Activated T-cell treated with anti-CD3 and anti-CD28 coated beads for 48 hours (primary cell): ENCODE measurements around the gene PDIA2.
A peak's percentile ranks its signal among the peaks of the same experiment; 100 is the strongest.
"Not testable (repeated sequence)": the region's sequence is repeated elsewhere in the genome, so short reads cannot be mapped to it uniquely, and the experiment has no call there.

Source experiments
- DNase-seq: peaks from one replicate; pipeline ENCODE4 v3.0.0-alpha.2; 2020; ENCODE audit warnings: low read depth

Gene PDIA2

DNA sequence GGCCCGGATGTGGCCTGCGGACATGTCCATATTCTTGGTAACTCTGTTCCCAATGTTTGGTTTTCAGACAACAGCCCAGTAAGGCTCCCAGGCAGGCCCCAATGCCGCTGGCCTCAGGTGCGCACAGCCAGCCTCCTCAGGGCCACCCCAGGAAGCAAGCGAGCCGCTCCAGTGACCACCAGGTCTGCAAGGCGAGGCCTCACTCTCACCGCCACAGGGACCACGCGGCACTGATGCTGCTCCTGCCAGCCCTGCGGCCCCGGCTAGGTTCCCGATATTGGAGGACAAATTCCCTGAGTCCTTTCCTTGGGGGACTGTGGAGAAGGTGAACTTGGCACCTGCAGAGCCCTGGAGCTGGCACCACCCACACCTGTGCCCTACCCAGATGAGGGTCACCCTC lies 19.0 kb downstream of the PDIA2 start:
- DNase-seq = no peak

DNA sequence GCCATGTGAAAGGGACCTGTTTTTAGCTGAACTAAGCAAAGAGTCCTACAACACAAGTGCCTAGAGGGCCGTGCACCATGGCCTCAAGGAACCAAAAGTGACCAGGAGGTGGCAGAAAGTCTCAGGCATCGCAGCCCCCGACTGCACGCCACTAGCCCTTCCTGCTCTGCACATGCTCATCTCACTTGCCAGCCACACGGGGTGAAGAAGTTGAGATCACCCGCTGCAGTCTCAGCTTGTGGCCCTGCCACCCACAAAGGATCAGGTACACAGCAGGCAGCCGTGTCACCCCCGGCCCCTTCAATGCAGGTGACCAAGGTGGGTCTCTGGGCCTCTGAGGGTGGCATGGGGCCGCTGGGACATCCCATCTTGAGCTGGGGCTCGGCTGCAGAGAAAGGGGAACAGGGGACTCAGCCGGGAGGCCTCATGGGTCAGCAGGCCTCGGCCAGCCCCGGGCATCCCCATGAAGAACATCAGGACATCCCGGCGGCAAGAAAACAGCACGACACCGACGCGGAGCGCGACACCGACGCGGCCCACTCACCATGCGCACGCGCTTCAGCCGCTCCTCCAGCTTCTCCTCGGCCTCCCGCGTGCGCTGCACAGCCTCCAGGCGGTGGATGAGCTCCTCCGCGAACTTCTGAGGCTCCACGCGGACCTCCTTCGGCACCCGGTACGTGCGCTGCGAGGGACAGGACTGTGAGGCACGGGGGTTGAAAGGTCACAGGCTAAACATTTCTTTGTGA lies 21.0 kb downstream of the PDIA2 start:
- no peak for DNase-seq

DNA sequence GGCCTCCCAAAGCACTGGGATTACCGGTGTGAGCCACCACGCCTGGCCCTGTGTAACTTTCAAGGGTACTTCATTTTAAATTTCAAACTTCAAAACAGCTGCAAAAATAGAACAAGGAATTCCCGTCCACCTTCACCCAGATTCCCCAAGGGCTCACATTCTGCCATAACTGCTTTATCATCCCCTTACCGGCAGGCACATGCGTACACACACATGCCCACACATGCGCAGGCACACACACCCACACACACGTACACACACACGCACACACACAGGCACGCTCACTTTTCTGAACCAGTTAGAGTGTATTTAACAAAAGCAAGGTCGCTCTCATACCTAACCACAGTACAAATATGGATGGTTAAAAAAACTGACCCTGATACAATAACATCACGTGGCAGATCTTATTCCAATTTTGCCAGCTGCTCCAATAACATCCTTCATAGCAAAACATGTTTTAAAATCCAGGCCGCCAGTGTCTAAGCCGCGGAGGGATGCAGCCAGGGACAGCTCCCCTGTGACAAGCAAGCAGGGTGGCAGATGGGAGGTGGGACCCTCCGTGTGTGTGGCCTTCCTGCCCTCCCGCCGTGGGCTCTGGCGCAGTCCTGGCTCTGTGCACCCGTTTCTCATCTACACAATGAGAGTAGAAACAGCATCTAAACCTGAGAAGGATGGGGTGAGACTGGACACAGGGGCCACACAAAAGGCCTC lies 23.1 kb downstream of the PDIA2 start:
- no peak for DNase-seq

DNA sequence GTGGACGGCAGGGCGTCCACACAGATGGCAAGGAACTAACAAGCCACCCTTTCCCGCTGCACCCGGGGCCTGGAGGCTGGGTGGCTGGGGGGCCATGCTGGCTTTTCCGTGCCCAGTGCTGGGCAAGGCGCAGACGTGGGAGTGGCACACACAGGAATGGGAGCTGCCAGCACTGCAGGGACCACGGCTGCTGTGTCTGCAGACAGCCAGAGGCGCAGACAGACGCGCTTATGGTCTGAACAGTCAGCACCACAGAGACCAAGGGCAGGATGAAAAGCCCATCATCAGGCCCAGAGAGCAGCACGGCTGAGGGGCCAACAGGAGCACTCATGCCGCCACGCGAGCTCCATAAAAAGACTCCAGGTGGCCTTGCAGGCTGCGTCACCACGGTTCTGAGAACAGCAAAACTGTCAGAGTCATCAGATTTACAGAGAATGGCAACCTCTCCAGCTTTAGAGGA lies 24.0 kb downstream of the PDIA2 start:
- DNase-seq = no peak

DNA sequence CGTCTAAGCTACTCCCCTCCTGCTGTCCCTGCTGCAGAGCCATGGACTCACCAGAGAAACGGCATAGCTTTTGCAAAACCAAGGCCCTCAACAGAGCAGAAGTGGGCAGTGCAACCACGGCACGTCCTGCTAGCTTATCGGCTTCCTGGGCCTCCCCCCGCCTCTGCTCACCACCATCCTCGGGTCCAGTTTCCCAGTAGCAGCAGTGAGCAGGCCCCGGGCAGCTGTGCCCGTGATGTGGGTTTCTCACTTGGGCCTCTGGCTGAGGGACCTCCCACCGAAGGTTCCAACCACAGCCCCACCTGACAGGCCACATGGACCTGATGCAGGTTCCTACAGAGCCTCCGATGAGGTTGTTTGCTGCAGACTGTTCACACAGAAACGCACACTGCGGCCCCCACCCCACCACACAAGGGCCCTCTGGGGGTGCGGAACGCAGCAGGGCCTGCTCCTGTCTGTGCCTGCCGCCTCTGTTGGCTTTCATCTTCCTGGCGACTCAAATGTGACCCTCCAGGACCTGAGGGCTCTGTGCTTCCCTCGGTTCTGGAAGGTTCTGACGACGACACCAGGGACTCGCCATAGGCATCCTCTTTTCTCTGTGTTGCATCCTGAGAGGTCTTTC lies 24.8 kb downstream of the PDIA2 start:
- no peak for DNase-seq

DNA sequence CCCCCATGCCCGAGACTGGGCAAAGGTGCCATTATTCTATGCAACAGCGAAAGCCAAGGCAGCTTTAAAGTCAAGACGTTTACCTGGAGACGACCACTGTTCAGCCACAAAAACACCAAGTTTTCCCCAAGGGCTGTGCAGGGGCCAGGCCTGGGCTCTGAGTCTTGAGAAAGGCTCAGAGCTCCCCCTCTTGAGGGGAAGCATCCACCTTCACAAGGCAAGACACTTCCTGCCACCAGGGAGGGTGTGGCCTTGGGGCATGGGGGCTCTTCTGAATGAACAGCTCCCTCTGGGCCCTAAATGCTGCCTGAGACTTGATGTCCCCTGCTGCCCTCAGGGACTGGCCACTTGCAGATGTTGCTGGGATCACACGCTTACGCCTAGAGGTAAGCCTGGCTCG lies 26.5 kb downstream of the PDIA2 start:
- DNase-seq = no peak

DNA sequence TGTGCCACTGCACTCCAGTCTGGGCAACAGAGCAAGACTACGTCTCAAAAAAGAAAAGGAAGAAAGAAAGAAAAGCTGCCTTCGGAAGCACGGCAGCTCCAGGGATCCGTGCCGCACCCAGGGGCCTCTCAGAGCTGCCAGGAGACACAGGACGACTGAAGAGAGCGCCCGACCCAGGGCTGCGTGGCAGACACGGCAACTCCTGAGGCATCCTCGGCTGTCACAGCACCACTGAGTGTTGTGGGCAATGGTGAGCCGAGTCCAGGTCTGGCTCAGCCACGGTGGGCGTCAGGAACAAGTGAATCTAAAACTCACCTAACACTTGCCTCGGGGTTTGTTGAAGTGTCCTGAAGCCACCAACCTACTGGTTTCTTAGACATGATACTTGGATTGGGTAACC lies 28.8 kb downstream of the PDIA2 start:
- DNase-seq = no peak

DNA sequence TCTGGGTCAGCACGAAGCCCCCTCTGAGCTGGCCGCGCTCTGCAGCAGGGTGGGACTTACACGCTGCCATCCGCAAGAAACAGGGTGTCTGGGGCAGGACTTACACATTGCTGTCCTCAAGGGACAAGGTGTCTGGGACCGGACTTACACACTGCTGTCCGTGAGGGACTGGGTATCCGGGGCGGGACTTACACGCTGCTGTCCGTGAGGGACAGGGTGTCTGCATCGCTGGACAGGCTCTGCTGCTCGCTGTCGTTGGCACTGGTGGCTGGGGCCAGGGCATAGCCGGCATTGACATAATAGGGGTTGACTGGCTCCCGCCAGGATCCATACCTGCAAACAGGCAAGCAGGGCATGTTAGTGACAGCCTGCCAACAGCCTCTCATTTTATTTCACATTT lies 31.4 kb downstream of the PDIA2 start:
- DNase-seq = no peak

DNA sequence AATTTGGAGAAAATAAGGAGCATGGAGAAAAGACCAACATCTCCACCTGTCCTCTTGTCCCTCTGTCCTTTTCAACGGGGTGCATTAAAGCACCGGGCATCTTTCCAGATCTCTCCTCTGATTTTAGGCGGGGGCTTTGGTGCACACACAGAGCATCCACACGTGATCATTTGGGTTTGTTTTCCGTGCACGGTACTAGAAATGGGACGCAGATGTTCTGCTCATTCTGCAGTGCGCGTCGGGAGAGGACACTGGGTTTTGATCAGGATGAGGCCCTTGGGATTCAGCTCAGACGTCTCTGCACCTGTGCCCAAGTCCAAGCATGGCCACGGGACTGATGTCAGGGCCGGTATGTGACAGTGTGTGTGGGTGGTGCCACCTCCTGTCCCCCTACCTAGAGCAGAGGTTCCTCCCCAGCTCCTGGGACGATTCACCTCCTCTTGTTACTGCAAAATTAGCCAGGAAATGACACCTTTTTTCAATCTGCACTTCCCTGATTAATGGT lies 31.9 kb downstream of the PDIA2 start:
- DNase-seq = no peak

DNA sequence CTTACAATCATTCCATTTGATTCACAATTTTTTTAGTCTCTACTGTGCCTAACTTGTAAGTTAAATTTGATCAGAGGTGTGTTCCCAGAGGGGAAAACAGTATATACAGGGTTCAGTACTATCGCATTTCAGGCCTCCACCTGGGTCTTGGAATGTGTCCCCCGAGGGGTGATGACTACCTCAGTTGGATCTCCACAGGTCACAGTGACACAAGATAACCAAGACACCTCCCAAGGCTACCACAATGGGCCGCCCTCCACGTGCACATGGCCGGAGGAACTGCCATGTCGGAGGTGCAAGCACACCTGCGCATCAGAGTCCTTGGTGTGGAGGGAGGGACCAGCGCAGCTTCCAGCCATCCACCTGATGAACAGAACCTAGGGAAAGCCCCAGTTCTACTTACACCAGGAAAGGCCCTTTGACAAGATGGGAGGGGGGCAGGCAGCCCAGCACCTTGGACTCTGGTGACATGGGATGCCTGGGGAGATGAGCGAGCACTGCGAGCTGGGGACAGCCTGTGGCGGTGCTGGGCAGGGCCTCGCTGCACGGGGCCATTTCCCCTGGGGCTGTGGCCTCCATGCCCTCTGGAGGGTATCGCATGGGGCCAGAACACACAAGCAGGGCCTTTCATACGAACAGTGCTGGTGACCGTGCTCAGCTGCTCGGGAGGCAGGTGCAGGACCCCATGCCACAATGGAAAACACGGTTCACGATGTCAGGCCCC lies 33.9 kb downstream of the PDIA2 start:
- no peak for DNase-seq

DNA sequence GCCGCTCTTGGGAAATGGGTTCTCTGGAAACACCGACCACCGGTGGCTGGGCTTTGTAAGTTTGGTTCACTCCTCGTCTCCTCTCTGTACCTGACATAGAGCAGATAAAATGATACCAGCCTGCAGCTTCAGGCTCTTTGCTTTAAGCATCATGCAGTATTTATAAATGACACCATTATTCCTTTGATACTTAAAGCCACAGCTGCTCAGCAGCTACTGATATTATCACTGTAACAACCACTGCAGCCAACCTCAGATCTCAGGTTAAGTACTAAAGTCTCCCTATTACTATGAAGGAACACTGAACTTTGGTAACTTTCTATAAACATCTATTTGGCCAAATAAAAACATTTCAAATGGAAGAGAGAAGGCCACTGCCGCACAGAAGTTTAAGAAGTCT lies 34.6 kb downstream of the PDIA2 start:
- no peak for DNase-seq

DNA sequence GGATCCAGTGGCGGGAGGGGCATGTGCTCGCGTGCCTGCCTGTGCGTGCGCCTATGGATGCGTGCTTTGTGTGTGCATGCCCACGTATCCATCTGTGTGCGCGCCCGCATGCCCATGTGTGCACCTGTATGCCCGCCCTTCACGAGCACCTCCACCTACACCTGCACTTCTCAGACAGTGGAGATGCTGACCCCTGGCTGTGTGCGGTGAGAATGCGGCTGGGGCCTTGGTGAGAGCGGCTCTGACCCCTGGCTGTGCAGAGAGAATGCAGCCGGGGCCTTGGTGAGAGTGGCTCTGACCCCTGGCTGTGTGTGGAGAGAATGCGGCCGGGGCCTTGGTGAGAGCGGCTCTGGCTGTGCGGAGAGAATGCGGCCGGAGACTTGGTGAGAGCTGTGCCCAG lies 35.7 kb downstream of the PDIA2 start:
- no peak for DNase-seq

DNA sequence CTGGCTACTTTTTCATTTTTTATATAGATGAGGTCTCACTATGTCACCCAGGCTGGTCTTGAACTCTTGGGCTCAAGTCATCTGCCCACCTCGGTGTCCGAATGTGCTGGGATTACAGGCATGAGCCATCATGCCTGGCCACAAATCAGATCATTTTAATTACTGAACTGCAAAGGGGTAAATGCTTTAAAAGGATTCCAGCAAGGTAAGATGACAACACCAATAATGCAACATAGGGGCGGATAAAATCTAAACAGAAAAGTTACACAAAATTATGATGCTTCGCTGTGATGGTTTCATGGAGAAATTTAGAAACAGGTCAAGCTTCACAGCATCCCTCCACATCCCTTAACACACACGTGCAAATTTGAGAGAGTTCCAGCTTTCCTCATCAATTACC lies 37.2 kb downstream of the PDIA2 start:
- no peak for DNase-seq

DNA sequence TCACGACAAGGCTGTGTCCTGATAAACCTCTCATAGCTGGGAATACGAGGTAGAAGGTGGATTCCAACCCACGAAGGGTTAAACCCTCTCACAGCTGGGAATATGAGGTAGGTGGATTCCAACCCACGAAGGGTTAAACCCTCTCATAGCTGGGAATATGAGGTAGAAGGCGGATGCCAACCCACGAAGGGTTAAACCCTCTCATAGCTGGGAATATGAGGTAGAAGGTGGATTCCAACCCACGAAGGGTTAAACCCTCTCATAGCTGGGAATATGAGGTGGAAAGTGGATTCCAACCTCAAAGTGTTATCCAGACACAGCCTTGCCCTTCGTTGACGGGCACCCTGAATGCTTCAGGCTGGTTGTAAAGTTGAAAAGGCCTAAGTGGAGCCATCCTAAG lies 38.6 kb downstream of the PDIA2 start:
- no peak for DNase-seq

DNA sequence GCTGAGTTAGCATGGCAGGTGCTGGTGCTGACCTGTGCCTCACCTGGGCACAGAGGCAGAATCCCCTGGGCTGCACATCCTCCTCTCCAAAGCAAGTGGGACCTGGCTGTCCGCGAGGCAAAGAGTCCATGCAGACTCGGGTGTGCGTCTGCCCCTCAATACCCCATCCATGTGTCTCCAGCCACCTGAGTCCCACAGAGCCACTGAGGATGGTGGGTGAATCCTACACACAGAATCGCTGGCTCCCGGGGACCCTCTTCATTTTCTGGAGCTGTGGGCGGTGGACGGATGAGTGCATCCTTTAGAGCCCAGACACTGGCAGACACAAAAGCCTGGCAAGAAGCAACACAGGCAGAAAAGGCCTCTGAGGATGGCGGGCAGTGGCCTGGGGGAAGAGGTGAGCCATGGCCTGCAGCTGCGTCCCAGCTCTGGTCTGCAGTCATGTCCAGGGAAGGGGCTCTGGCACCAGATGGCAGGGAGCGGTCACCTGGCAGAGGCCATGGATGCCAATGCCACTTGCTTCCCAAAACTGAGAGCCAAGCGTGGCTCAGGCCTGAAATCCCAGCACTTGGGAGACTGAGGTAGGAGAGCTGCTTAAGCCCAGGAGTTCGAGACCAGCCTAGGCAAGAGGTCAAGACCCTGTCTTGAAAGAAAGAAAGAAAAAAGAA lies 39.6 kb downstream of the PDIA2 start:
- no peak for DNase-seq

DNA sequence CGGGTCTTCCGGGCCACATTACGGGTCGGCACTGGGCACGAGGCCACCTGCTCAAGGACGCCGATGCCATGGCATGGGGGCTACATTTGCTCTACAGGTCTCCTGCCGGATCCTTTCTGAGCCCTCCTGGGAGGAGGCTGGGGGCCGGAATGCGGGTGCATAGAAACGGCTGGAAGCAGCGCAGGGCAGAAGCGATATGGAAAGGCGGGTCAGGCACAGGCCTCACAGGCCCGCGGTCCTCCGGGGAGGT lies 41.2 kb downstream of the PDIA2 start:
- no peak for DNase-seq

DNA sequence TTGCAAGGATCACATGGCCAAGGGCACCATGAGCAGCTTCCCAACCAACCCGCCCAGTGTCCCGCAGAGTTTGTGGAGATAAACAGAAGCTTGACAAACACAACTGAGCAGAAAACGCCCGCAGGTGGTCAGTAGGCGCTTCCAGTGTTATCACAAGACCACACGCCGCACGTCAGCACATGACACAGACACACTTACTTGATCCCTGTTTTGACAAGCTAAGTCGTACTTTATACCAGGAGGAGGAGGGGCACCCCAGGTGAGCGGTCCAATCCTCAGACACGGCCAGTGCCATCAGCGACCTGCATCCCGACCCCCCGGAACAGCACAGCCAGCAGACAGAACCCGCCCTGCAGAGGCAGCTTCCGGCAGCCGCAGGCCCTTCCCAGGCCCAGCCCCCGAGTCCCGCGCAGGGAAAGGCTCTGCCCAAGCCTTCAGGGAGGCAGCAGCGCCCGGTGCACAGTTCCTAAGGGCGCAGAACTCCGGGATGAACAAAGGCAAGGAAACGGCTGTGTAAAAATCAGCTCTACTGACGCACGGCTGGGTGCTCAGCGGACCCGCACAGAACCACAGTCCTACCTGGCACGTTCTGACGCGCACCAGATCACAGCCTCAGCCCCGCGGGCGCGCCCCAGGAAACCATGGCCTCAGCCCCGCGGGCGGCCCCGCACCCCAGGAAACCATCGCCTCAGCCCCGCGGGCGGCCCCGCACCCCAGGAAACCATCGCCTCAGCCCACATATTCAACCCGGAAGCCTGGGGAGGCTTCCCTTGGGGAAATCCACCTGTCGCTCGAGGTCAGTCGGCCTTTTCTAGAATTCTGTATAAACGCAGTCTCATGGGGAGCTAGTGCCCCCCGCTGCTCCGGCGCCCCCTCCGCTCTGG lies 41.7 kb downstream of the PDIA2 start:
- DNase-seq = peak; percentile 45

DNA sequence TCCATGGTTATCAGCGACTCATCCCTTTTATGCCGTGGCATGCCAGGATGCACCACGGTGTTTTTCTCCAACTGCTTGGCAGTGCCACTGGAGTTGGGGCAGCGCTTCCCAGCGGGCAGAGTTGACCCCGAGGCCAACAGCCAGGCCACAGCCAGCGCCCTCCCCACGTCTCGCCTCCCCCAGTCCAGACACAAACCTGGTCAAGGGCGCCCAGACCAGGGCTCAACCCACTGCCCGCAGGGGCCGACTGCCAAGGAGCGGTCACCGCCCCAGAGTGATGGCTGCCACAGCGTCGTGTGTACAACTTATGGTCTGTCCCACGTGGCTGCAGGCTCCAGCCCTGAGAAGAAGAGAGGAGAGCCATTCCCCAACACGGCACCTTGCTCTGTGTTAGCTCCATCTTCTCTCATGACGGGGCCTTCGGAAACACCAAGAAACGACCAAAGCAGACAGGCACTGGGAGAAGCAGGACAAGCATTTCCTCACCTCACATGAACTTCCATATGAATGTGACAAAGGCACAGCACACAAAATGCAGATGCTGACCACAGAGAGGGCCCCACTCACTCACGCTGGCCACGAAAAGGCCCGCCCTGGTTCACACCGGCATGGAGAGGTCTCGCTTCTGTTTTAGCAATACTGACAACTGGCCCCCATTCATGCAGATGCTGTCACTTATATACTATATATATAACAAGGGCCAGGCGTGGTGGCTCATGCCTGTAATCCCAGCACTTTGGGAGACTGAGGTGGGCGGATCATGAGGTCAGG lies 42.6 kb downstream of the PDIA2 start:
- no peak for DNase-seq

DNA sequence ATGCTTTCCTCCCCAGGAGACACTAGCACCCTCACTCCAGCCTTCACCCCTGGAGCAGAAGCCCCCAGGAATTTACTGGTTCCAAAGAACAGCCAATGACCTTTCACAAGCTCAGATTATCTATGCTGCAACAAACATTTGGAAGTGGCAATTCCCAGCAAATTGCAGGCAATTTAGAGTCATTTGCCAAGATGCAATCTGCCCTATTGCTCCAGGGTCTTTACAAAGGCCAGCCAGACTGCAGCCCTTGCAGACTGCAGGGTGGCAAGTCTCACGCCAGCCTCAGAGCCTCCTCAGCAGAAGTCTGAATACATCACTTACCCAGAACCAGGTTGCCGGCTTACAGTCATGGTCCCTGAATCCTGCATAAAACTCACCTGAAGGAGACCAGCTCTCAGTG lies 47.8 kb downstream of the PDIA2 start:
- no peak for DNase-seq

DNA sequence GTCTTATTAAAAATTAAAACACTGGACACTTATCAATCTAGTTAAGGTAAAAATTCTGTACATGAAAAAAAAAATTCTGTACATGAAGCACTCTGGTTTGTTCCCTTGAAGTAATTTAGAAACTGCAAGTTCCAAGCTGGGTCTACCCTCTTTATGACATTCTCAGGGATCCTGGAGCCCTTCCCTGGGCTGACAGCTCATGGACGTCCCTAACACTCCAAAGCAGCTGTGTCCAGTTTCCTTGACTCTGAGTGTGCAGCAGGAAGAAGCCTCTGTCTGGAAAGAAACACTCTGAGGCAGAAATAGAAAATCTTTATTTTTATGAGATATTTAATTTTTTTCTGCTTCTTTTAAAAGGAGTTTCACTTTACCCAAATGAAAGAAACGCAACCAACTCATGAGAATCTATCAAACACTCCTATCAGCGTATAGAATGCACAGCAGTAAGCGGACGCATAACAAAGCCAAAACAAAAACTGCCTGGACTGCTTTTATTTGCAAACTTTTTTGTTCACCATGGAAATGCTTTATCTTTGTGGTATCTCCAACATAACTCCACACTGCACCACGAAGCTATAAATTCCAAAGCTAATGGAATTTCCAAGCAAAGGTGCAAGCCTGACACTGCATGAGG lies 48.3 kb downstream of the PDIA2 start:
- DNase-seq = not testable (repeated sequence)
